ENCODE data around the gene SHISA5.
"Not testable (repeated sequence)": the region's sequence is repeated elsewhere in the genome, so short reads cannot be mapped to it uniquely, and the experiment has no call there.

The SHISA5 gene

DNA sequence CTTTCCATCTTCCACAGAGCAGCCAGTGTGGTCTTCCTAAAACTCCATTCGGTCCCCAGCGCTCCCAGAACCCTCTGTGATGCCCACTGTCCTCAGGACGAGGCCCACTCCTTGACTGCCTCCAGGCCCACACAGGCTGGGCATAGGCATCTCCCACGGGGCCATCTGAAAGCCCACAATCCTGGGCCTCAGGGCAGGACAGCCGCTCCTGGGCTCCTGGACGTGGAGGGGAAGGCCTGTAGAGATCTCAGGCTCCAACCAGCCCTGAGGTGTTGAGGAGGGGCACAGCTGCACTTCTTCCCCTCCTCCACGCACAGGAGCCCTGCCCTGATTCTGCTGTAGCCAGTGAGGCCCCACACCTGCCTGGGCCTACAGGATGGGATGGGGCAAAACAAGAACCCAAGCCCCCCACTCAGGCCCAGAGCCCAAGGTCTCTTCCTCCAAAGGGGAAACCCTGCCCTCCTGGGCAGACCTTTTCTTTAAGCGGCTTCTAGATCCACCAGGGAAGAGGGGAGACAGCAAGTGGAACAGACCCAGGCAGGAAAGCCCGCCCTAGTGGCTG is 25.9 kb downstream of the SHISA5 start:
- DNase-seq (ENCODE audit: low read depth): no peak
- no peak overlapping the region for H3K4me3 ChIP-seq (ENCODE audit: low read depth, low read length)
- TF ChIP-seq, protein P1, sequence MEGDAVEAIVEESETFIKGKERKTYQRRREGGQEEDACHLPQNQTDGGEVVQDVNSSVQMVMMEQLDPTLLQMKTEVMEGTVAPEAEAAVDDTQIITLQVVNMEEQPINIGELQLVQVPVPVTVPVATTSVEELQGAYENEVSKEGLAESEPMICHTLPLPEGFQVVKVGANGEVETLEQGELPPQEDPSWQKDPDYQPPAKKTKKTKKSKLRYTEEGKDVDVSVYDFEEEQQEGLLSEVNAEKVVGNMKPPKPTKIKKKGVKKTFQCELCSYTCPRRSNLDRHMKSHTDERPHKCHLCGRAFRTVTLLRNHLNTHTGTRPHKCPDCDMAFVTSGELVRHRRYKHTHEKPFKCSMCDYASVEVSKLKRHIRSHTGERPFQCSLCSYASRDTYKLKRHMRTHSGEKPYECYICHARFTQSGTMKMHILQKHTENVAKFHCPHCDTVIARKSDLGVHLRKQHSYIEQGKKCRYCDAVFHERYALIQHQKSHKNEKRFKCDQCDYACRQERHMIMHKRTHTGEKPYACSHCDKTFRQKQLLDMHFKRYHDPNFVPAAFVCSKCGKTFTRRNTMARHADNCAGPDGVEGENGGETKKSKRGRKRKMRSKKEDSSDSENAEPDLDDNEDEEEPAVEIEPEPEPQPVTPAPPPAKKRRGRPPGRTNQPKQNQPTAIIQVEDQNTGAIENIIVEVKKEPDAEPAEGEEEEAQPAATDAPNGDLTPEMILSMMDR (conservative IDR thresholded peaks at IDR 0.05; ENCODE audit: low read depth, low read length): no peak

DNA sequence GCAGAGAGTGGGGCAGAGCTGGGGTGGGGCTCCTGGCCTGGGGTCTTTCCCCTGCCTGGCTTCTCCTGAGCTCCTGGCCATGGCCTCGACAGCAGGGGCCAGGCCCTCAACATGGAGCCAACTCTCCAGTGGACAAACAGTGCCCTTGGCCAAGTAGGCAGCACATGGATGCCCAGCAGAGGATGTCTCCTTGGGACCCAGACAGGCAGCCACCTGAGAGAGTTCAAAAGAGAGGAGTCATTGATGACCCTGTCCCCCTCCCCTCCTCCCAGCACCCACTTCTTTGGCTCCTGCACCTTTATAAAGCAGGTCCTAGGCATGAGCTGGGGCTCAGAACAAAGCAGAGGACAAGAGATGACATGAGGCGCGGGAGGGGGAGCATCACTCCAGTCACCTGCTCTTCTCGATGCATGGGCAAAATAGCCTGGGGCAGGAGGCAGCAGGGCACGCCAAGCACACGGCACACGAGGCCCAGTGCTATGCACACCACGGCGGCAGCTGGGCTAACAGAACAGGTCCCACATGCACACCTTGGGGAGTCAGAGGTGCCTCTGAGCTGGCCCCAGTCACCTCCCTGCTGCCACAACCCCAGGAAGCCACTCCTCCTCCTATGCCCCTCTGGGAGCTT is 27.4 kb downstream of the SHISA5 start:
- H3K4me3 ChIP-seq (ENCODE audit: low read depth, low read length): no peak overlapping the region
- no peak for DNase-seq (ENCODE audit: low read depth)
- TF ChIP-seq, protein P1 (conservative IDR thresholded peaks at IDR 0.05; ENCODE audit: low read depth, low read length): no peak

GRCh38 chr3:48475188-48475587 is 28.8 kb downstream of the SHISA5 start:
- no peak for DNase-seq (ENCODE audit: low read depth)
- TF ChIP-seq, protein P1 (conservative IDR thresholded peaks at IDR 0.05; ENCODE audit: low read depth, low read length): no peak
- H3K4me3 ChIP-seq (ENCODE audit: low read depth, low read length): no peak overlapping the region

DNA sequence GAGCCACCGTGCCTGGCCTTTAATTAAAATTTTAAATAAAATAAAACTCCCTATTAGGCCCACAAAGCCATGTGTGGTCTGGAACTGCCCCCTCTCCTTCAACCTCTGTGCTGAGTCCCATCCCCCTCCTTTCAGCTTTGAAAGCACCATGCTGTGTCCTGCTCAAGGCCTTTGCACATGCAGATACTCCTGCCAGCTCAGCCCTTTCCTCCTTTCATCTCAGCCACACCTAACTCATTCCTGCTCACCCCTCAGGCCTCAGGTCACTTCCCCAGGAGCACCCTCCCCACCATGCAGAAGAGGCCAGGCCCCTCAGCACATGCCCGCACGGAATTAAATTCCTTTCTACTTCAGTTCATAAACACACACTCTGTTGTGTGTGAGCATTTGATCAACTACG is 29.4 kb downstream of the SHISA5 start:
- peak; percentile 18 for DNase-seq (ENCODE audit: low read depth)
- no peak overlapping the region for H3K4me3 ChIP-seq (ENCODE audit: low read depth, low read length)

DNA sequence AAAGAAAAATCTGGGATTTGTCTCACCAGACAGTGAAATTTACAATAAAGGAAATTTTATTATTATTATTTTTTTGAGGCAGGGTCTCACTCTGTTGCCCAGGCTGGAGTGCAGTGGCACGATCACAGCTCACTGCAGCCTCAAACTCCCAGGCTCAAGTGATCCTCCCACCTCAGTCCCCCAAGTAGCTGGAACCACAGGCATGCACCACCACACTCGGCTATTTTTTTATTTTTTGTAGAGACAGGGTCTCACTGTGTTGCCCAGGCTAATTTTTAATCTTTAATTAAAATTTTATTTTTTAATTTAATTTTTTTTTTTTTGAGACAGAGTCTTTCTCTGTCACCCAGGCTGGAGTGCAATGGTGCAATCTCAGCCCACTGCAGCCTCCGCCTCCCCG is 29.9 kb downstream of the SHISA5 start:
- H3K4me3 ChIP-seq (ENCODE audit: low read depth, low read length); DNase-seq (ENCODE audit: low read depth): not testable (repeated sequence)

More for the DNA sequence above, 29.4 kb downstream of the SHISA5 start:
- TF ChIP-seq, protein P1 (conservative IDR thresholded peaks at IDR 0.05; ENCODE audit: low read depth, low read length): no peak

GRCh38 chr3:48473617-48473952 is 30.4 kb downstream of the SHISA5 start:
- no peak overlapping the region for H3K4me3 ChIP-seq (ENCODE audit: low read depth, low read length)
- TF ChIP-seq, protein P1 (conservative IDR thresholded peaks at IDR 0.05; ENCODE audit: low read depth, low read length): no peak
- no peak for DNase-seq (ENCODE audit: low read depth)

DNA sequence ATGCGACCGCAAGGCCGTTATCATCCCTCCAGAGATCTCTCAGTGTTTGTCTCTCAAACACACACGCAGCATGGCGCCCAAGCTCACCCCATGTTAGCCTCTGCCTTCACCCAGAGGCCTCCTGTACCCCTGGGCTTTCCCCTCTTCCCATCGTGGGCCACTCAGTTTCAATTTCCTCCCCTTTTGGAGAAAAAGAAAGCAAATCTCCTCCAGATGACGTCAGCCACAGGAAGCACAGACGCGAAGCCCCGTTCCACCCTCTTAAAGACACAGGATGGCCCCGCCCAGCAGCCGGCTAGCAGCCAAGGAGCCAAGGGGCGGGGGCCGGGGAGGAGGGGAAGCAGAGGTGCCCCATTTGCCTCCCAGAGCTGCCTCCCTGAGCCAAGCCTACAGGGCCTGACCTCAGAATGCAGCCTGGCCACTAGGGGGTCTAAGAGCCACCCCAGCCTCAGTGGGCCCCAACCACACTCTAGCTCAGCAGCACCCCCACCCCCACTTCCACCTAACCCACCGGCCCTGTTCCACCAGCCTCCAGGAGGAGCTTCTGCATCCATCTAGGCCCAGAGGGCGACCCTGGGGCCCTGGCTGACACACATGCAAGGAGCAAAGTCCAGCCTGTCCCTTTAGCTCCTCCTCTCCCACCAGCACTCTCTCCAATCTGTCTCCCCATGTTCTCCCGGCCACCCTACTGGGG is 30.9 kb downstream of the SHISA5 start:
- TF ChIP-seq, protein P1 (conservative IDR thresholded peaks at IDR 0.05; ENCODE audit: low read depth, low read length): peak; percentile 39
- H3K4me3 ChIP-seq (ENCODE audit: low read depth, low read length): peak overlapping the region; percentile 86
- DNase-seq (ENCODE audit: low read depth): peak; percentile 92
